CD4-positive, alpha-beta T cell treated with Interleukin-15 for 1 hour (primary cell): ENCODE results near the gene FEM1C.

Experiments used
- DNase-seq: peaks from one replicate; pipeline ENCODE4 v3.0.0-alpha.2; 2020

FEM1C gene

DNA sequence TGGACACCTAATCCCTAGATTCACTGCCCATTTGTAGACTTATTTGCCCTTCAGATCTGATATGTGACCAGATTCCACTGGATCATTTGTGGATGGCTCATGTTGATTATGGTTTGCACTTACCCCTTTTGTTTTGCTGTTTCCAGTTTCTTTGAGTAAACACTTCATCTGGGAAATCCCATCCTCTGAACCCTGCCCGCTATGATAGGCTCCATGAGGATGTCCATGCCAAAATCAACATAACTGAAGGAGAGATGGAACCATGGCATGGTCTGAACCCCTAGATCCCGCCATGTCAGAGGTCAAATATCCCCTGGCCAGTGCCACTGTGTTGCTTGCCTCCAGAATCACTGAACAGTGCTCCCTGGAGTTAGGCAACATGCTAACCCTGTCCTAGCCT lies 11.7 kb upstream of the FEM1C start:
- DNase-seq = no peak

DNA sequence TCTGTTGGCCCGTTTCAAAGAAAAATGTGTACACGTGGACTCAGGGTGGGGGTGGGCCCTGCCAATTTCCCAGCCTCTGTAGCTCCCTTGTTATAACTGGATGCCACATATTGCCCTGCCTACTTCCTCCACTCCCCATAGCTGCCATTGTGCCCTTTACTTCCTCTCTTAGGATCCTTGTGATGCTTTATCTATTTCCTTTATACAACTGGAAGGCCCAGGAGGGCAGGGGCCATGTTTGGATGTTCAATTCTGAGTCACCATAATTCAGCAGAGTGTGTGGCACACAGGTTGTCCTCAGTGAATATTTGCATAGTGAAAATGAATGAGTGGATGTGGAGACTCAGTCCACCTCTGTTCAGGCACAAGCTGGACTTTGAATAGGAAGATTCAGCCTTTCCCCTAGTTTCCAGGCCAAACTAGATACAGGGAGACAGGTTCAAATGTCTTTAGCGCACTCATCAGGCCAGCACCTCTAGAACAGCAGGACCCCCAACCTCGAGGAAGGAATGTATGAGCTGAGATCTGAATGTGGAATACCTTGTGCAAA lies 10.6 kb upstream of the FEM1C start:
- DNase-seq = no peak

DNA sequence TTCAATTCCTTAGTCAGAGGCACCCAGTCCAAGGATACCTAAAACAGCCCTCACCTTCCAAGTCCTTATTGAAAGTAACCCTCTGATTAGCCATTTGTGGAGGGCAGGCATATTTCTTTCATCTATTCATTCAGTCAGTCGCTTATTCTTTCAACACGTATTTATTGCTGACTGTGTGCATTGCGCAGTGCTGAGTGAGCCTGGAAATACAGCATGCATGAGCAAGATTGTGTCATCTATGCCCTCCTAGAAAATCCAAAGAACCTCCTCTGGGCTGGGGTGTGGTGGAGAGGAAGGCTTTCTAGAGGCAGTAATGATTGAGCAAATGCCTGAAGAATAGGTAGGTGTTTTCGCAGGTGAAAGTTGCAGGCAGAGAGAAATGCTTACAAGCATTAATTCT lies 8.5 kb upstream of the FEM1C start:
- DNase-seq = no peak

DNA sequence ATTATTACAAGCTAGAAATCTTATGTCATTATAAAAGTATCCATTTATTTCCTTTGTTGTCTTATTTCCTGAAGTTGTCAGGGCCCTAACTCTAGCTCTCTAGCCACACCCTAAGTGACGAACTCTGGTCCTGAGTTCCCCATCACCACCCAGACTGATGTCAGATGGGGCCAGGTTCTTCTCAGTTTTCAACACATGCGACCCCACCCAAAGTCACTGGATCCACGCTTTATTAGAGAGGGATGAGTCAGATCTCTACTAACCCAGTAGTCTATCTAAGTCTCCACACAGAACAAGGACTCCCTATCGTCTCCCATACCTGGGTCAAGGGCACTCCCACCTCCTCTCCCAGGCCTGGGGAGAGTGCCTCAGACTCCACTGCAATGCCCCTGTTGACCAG lies 6.8 kb upstream of the FEM1C start:
- DNase-seq = peak; percentile 66

DNA sequence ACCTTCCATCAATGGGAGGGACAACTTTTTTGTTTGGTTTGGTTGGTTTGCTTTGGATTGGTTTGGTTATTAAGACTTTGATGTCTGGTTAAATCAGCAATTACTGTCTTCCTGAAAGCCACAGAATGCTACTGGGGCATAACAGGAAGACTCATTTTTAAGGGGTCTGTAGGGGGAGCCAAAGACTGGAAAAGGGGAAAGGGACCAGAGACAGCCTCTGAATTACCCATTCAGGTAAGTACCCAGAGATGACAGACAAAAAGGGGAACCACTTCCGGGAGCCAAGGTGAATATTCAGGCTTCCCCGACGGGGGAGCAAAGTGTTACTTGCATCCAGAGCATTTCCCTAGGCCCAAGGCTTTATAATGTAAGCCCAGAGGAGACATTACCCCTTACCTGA lies 4.6 kb upstream of the FEM1C start:
- no peak for DNase-seq

DNA sequence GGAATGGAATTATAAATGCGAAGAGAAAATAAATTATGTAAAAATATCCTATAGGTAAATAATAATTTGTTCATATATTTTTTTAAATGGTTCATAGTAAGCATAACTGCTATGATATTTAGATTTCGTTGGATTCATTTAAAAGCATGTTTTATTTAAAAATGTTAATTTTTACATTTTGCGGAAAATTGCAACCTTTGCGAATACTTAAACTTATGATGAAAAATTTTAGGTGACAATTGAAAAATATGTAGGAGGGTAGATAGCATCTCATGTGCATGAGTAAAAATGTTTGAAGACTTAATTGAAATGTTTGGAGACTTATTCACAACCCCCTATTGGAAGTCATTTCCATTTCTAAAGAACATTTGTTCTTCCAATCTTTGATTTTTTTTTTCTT lies 4.1 kb upstream of the FEM1C start:
- DNase-seq = no peak

DNA sequence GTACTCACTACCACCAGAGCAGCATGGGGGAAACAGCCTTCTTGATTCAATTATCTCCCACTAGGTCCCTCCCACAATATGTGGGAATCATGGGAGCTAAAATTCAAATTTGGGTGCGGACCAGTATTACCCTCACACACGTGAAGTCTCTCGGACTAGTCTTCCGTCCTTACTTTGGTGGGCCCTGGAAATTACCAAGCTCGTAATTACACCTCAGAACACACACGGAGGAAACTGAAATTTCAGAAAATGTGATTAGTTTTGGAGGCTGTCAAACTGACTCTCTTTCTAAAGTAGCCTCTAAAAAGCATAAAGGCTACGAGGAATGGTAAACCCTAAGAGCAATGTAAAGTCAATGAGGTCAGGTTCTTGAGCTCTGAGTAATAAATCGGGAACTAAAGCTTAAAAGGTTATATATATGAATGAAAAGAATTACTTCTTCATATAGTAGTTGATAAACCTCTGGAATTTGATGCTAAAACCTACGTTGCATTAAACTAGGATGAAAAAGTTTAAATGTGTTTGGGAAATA lies 842 bp upstream of the FEM1C start:
- no peak for DNase-seq

DNA sequence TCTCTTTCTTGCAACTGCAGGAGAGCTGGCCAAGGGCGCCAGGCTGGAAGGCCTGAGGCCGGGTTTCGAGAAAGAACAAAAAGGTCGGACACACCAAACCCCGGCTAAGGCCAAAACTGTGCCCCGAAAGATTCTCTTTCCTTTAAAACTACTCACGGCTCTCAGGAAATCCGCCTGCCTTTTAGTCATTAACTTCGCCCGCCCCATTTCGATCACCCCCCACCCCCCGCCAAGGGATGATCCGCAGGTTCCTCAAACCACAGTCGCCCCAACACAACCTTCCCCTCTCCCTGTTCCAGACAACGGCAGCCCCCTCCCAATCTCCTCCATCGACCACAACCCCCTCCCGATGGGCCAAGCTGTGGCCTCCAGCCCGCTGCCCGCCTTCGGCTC lies 536 bp downstream of the FEM1C start:
- DNase-seq = peak; percentile 56

DNA sequence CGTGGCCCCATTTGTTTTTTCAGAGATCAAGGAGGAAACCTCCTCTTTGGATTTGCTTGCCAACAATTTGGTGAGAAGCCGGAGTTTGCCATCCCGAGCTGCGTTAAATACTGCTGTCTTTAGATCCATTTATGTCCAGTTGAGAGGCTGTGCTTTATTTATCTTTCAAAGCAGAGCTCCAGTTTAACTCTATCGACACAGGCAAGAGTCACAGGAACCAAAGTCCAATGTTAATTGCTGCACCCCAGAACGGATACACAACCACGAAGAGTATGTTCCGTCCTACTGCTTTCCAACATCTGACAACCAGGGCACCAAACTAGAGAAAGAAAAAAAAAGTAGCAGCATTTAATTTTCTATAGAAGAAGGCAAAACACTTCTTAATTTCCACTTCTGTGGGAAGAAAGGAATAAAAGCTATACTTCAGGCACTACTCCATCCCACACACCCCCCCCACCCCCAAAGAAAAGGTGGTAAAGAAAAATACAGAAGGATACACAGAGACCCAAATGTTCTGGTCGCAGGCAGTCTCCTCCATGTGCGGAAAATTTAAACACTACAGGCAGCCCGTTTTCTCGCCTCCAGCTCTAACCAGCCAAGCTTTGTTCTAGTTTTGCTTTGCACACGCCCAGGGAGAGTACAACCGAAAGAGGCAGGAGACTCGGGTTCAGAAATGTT lies 1.1 kb downstream of the FEM1C start:
- DNase-seq = no peak

DNA sequence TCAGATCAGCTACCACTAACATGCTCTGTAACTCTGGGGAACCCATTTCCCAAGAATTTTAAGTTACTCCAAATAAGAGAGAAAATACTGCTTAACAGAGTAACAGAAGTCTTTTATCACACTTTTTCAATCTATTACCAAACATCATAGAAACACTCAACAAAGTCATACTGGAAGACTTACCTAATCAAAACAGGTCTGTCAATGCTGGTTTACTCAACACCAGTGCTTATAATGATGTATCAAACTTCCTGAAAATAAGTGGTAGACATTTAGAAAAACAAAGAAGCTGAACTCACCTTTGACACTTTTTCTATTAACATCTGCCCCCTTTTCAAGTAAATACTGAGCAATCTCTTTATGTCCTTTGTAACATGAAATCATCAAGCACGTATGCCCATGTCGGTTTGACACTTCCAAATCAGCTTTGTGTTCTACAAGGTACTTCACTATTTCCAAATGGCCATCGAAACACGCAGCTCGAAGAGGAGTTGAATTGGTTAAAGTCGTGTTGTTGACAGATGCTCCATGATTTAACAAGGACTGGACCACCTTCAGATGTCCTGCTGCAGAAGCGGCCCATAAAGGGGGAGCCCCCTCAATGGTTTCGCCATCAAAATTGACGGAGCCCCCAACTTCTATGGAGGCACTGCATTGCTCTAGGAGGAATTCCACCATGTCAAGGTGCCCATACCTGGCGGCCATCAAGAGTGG lies 1.8 kb downstream of the FEM1C start:
- DNase-seq = no peak

DNA sequence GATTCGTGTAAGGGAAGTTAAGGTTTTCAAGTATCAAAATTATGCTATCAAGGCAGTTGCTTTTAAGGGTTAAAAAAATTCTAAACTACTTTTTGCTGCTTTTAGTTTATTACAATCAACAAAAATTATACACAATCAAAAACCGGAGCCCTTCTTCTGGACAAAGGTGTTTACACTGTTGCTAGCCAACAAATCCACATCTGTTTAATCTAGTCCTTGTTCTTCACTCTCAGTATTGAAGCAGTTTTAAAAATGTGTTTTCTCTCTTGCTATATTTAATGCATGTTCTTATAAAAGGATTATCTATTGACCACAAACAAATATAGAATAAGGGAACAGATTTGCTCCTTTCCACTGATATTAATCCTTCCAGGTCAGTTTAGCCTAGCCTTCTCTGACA lies 2.5 kb downstream of the FEM1C start:
- DNase-seq = no peak

DNA sequence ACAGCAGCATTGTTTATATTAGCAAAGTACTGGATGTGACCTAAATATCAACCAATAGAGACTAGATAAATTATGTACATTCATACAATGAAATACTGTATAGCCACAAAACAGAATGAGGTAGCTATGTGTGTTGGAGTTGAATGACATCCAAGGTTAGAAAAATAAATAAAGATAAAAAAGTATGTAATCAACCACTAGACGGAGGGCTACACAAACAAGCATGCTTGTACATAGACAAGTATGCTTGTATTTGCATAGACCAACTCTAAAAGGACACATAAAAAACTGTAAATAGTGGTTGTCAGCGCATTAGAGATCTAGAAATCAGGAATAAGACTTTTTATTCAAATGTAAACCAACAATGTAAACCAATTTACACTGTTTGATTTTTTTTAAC lies 3.0 kb downstream of the FEM1C start:
- DNase-seq = no peak

DNA sequence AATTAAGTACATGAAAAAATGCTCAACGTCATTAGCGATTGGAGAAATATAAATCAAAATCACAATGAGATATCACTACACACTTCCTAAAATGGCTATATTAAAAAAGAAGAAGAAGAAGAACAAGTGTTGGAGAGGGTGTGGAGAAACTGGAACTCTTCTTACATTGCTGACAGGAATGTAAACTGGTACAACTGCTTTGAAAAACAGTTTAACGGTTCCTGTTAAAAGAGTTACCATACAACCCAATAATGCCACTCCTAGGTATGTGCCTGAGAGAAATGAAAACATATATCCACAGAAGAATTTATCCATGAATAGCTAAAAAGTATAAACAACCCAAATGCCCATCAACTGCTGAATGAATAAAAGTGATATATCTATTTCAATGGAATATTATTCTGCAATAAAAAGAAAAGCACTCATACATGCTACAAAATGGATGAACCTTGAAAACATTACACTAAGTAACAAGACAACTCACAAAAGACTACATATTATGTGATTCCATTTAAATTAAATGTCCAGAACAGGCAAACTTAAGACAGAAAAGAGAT lies 9.0 kb downstream of the FEM1C start:
- no peak for DNase-seq

DNA sequence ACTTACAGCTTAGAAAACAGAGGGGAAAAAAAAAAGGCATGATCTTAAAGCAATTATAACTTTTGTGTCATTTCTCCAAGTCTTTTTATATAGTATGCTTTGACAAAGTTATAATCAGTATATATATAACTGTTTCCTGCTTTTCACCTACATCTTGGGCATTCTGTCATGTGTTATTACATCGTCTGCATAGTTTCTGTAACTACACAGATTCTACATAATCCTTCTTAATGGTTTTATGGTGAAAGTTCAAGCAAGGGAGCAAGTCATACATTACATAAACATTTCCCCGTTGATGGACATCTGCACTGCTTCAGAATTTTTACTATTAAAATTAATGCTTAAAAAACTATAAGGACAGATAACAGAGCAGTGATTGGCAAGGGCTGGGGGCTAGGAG lies 12.1 kb downstream of the FEM1C start:
- no peak for DNase-seq

DNA sequence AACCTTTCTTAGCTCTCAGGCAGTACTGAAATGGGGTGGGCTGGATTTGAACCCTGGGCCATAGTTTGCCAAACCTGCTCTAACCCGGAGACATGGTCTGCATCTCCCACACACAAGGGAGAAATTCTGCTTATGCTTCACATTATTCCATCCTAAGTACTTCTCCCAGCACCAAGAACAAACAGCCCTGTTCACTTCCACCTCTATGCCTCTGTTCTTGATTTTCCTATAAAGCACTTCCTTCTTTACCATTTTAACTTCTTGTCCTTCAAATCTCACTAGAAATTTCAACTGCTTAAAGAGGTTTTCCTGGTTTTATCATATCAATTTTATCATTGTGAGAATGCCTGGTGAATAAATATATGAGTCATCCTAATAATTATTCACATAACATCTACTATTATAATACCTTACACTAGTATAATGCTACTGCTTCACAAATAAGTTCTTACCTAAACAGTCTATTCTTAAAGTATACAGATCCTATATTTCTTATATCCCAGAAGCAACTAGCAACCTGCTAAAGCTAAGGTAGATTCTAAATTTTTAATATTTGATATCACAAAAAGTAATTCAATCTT lies 12.7 kb downstream of the FEM1C start:
- DNase-seq = no peak

DNA sequence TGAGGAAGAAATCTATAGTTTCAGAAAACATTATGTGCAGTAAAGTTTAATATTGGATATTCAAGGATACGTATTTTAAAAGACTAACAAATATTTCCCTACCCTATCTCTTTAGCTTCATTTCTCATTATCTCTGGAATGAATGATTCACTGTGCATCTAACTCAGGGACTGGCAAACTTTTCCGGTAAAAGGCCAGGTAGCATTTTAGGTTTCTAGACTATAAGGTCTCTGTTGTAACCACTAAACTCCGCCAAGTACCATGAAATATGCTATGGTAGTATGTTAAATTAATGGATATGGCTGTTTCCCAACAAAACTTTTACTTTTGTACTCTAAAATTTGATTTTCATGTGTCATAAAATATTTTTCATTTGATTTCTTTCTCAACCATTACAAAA lies 13.2 kb downstream of the FEM1C start:
- no peak for DNase-seq

DNA sequence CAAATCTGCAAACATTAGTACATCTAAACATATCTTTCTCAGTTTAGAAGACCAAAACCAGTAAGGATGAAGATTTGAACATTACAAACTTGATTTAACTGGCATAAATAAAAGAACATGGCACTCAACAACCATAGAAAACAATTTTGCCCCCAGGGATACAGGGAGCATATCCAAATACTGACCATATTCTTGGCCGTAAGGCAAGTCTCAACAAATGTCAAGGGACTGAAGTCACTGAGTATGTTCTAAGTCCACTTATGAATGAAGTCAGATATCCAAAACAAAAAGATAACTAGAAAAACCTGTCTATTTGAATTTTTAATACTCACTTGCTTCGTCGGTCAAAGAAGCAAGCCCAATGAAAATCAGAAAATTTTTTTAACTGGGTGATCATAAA lies 14.1 kb downstream of the FEM1C start:
- DNase-seq = no peak

DNA sequence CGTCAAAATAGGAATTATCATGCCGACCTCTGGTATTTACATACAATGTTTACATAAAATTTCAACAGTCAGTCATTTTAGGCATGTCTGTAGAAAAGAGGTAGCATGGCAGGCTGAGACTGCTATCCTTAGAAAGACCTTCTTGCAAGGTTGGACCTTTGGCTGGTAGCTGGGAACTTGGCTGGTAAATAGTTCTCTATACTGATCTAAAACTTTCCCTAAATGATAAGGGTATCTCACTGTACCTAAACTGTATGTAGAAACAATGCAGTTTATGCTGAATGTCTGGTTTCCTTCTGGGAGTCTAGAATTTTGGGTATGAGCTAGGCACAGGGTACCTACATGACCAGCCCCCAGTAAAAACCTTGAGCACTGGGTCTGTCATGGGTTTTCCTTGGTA lies 18.0 kb downstream of the FEM1C start:
- no peak for DNase-seq

DNA sequence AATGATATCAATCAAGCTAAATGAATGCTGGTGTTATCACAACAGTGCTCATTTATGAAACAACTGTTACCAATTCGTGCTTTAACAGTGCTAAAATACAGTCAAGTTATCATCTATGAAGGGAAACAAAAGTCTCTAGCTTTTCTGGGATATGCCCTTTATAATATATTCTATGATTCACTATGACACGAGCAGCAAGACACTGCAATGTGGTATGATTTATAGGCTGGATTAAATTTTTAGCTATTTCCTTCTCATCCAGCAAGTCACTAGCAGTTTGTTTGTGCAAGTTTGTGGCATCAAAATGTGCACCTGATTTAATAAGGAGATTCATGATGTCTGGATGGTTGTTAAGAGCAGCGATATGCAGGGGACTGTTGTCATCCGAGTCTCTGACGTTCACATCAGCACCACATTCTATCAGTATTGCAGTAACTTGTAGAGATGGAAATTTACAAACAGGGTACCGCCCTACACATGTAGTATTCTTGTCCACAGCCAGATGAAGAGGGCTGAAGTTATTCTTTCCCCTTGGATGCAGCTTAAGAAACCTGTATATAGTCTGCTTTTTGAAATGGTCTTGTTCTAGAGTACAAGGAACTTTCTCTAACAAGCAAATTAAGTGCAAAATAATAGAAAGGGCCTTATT lies 20.3 kb downstream of the FEM1C start:
- no peak for DNase-seq

DNA sequence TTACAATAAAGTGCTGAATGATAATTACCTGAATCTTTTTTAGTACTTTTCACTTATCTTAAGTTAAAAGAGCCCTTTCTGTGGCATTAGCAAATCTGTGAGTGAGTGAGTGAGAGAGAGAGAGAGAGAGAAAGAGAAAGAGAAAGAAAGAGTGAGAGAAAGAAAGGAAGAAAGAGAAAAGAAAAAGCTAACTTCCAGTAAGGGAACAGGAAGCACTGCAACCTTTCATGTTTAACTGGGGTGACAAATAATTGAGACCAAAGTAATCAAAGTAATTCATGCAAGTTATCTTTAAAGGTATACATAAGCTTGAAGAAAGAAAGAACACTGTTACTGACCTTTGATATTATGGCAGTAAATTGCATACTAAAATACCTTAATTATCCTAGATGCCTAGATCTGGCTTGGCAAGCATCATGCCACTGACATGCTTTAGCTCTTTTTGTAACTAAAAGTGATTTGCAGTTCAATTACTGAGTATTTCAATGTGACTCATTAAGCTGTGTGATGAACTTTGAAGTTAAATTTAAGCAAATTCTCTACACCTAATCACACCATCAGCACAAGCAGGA lies 21.7 kb downstream of the FEM1C start:
- no peak for DNase-seq

DNA sequence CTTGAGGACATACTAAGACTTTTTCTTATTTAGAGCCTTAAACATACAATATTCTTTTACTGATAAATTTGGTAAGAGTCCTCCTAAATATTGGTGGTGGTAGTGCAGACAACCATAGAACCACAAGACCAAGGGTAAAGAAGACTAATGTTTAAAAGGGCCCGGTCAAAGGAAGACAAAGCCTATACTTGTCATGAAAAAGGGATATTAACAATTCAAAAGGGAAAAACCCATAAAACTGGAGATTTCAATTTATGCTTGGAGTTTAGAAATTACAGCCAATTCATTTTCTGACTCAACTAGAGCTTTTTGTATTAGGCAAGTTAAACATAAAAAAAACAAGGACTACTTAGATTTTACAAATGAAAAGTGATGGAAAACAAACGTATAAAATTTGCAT lies 24.4 kb downstream of the FEM1C start:
- no peak for DNase-seq

DNA sequence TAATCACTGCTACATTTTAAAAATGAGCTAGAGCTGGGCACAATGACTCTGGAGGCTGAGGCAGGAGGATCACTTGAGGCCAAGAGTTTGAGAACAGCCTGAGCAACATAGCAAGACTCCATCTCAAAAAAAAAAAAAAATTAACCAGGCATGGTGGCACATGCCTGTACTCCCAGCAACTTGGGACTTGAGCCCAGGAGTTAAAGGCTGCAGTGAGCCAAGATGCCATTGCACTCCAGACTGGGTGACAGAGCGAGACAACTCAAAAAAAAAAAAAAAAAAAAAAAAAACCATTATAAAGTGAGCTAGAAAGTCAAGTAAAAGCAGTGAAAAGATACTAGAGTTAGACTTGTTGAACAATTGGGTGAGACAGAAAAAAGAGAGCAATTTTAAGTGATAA lies 28.2 kb downstream of the FEM1C start:
- DNase-seq = no peak

DNA sequence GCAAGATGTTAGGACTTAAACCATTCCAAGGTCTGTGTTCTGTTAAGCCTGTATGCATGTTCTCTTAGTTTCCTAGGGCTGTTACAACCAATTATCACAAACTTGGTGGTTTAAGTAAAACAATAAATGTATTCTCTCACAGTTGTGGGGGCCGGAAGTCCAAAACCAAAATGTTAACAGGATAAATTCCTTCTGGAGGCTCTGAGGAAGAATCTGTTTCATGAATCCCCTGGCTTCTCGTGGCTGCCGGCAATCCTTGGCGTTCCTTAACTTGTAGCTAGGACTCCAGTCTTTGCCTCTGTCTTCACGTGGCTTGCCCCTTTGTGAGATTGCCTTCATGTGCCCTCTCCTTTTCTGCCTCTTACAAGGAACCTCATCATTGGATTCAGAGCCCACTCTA lies 30.4 kb downstream of the FEM1C start:
- no peak for DNase-seq
